B cell (primary cell): ENCODE data around the gene RPL37A. TPM values are rescaled to one million over a fixed set of nuclear protein-coding genes. Genes with fewer than 3 reads are reported as not detected.

Experiments used
- ATAC-seq: fragments of 200-7000 bp; cut with Tn5 transposase; one replicate; pipeline ENCODE4 v1.10.0; 2021; ENCODE audit warnings: low read depth, mild to moderate bottlenecking, moderate number of reproducible peaks, moderate library complexity
- CTCF ChIA-PET: fragments of 350-600 bp; sonication (Branson Sonifier 250); formaldehyde crosslinking; loops from one replicate; lab custom pipeline; 2021; ENCODE audit warnings: antibody characterized with exemption, inconsistent platforms; lab: Charles Lee
- POLR2A ChIA-PET: fragments of 350-600 bp; sonication (Branson Sonifier 250); formaldehyde crosslinking; loops from one replicate; lab custom pipeline; 2021; ENCODE audit warnings: antibody characterized with exemption; lab: Charles Lee
- DNase-seq: peaks from one replicate; pipeline ENCODE4 v3.0.0; 2013
- H2AFZ ChIP-seq: 2 replicates; pipeline ENCODE4 v1.6.1; 2012; ENCODE audit warnings: mild to moderate bottlenecking, low read depth, low read length; ENCODE audit not compliant: insufficient read depth, poor library complexity, severe bottlenecking
- H3K27ac ChIP-seq, 2 donors: 1 replicate in 1 of 2; 2 replicates in 1 of 2; pipeline ENCODE4 v1.5.1; 2012 to 2013; ENCODE audit warnings: low read length in 2 of 2, mild to moderate bottlenecking in 2 of 2, moderate library complexity in 1 of 2
- H3K27me3 ChIP-seq, 4 experiments: fragments of 200-600 bp in 1 of 4; sonication (generic) in 1 of 4; replicated peaks in 1 of 4; 1 replicate in 2 of 4; 2 replicates in 2 of 4; pipeline versions ENCODE4 v1.6.1 to v1.7.0; 2013 to 2016; ENCODE audit warnings: low read length in 3 of 4, mild to moderate bottlenecking in 2 of 4, mixed read lengths in 1 of 4, moderate library complexity in 1 of 4; ENCODE audit not compliant: insufficient read depth in 4 of 4, control insufficient read depth in 3 of 4; ENCODE audit errors: control extremely low read depth in 1 of 4
- H3K36me3 ChIP-seq, 2 experiments: replicated peaks in 1 of 2; 1 replicate in 1 of 2; 2 replicates in 1 of 2; pipeline versions ENCODE4 v1.6.1 to v1.7.1; 2013; ENCODE audit warnings: low read length in 1 of 2; ENCODE audit not compliant: insufficient read depth in 2 of 2, control insufficient read depth in 1 of 2; ENCODE audit errors: control extremely low read depth in 1 of 2, extremely low read depth in 1 of 2
- H3K4me1 ChIP-seq, 2 donors: fragments of 200-600 bp in 1 of 2; sonication (generic) in 1 of 2; 1 replicate in 1 of 2; 2 replicates in 1 of 2; pipeline versions ENCODE4 v1.5.1 to v1.6.1; 2013 to 2017; ENCODE audit warnings: low read length in 2 of 2; ENCODE audit not compliant: control insufficient read depth in 2 of 2, insufficient read depth in 2 of 2
- H3K4me2 ChIP-seq: replicated peaks from 2 replicates; pipeline ENCODE3; 2012; ENCODE audit warnings: mild to moderate bottlenecking, low read depth, low read length; ENCODE audit not compliant: poor library complexity, severe bottlenecking
- H3K4me3 ChIP-seq, 5 experiments: fragments of 200-600 bp in 1 of 5; sonication (generic) in 1 of 5; 1 replicate in 3 of 5; 2 replicates in 2 of 5; pipeline versions ENCODE4 v1.5.1 to v1.7.0; 2011 to 2016; ENCODE audit warnings: low read length in 4 of 5, mild to moderate bottlenecking in 4 of 5, low read depth in 2 of 5, control low read depth in 1 of 5, moderate library complexity in 1 of 5; ENCODE audit not compliant: insufficient read depth in 1 of 5; ENCODE audit errors: control extremely low read depth in 1 of 5, extremely low read depth in 1 of 5
- H3K79me2 ChIP-seq: fragments of 200-600 bp; sonication (generic); one replicate; pipeline ENCODE4 v1.6.0; 2016; ENCODE audit warnings: low read length; ENCODE audit not compliant: control insufficient read depth, insufficient read depth
- H3K9ac ChIP-seq: fragments of 200-600 bp; sonication (generic); 2 replicates; pipeline ENCODE4 v1.6.1; 2017; ENCODE audit warnings: mild to moderate bottlenecking, low read length, moderate library complexity
- H3K9me3 ChIP-seq, 3 donors: one replicate each; pipeline versions ENCODE4 v1.6.1 to v1.7.1; 2013; ENCODE audit warnings: low read length in 2 of 3; ENCODE audit not compliant: control insufficient read depth in 2 of 3, insufficient read depth in 1 of 3; ENCODE audit errors: control extremely low read depth in 1 of 3
- H4K20me1 ChIP-seq: 2 replicates; pipeline ENCODE4 v1.6.0; 2012; ENCODE audit warnings: mild to moderate bottlenecking, low read length; ENCODE audit not compliant: insufficient read depth, control insufficient read depth, poor library complexity, severe bottlenecking
- H3K27ac Mint-ChIP-seq: one replicate; pipeline ENCODE4 v1.8.0; 2021; ENCODE audit warnings: mixed read lengths
- H3K27me3 Mint-ChIP-seq: one replicate; pipeline ENCODE4 v1.8.0; 2021; ENCODE audit warnings: mixed read lengths
- H3K4me1 Mint-ChIP-seq: one replicate; pipeline ENCODE4 v1.8.0; 2021; ENCODE audit warnings: mixed read lengths
- H3K4me3 Mint-ChIP-seq: one replicate; pipeline ENCODE4 v1.8.0; 2021; ENCODE audit warnings: mixed read lengths
- H3K9me3 Mint-ChIP-seq: one replicate; pipeline ENCODE4 v1.8.0; 2022; ENCODE audit warnings: mixed read lengths; ENCODE audit not compliant: insufficient read depth
- CTCF ChIP-seq: fragments of 200-600 bp; IDR thresholded peaks from one replicate; pipeline ENCODE4 v1.8.0; 2022; ENCODE audit warnings: antibody characterized with exemption, mild to moderate bottlenecking
- EZH2 ChIP-seq: IDR thresholded peaks from 2 replicates; pipeline ENCODE4 v1.6.1; 2012; ENCODE audit warnings: borderline replicate concordance, low read depth, mild to moderate bottlenecking, moderate library complexity, low read length; ENCODE audit not compliant: insufficient read depth, poor library complexity, severe bottlenecking
- WGBS: methylation state at CpG from one replicate; pipeline ENCODE4 v1.1.5; 2013; ENCODE audit warnings: missing lambda C conversion rate; ENCODE audit not compliant: insufficient coverage; 5-methylcytosine and 5-hydroxymethylcytosine counted together
- intact Hi-C: fragments of 100-400 bp; cut with micrococcal nuclease; formaldehyde crosslinking; loops from one replicate; pipeline ENCODE4 v1.10.0; 2022
- polyA plus RNA-seq: library from polyadenylated mRNA; depleted of rRNA; stranded (reverse); fragments of >200 nt; gene quantifications from 2 replicates; pipeline ENCODE4 v1.2.3, GENCODE V29; 2012
- total RNA-seq, 2 donors: library from RNA; stranded (reverse); fragments of 120-200 nt in 1 of 2; gene quantifications; 1 replicate in 1 of 2; 2 replicates in 1 of 2; pipeline versions ENCODE4 v1.2.3 to v1.2.4, GENCODE V29; 2013 to 2022

RPL37A gene
- total and polyA plus RNA-seq, 2 donors (not counting 1 experiment from before 2014, with no cell fraction given), result 1,571 to 3,456 TPM

GRCh38 chr2:216450346-216450745, 48.3 kb upstream of the RPL37A start:
- peaks cover 5 to 94% of the 10 kb centered on the region in 2 experiments for H3K36me3 ChIP-seq
- H4K20me1 ChIP-seq, result no peaks in the 10 kb centered on the region
- H3K27me3 ChIP-seq, result no peaks in the 10 kb centered on the region
- H3K4me2 ChIP-seq, result no peak overlapping the region
- H3K27me3 Mint-ChIP-seq, result no peaks in the 10 kb centered on the region
- ATAC-seq (no peak), DNase-seq (no peak)
- POLR2A ChIA-PET, result no interaction called here
- no peak overlapping the region for H3K9ac ChIP-seq
- H3K4me3 ChIP-seq, result no peak overlapping the region
- H3K4me1 ChIP-seq, result no peaks in the 10 kb centered on the region
- no peak overlapping the region for H2AFZ ChIP-seq
- CTCF ChIA-PET, result no interaction called here
- no peak overlapping the region for H3K27ac ChIP-seq
- TF ChIP-seq EZH2 (no peak), CTCF (no peak)
- no peaks in the 10 kb centered on the region for H3K4me1 Mint-ChIP-seq
- no peak overlapping the region for H3K27ac Mint-ChIP-seq
- peaks cover 5% of the 10 kb centered on the region for H3K9me3 Mint-ChIP-seq
- intact Hi-C loops, result no loop called here
- H3K79me2 ChIP-seq, result no peaks in the 10 kb centered on the region
- peaks cover 0 to 2% (median 2%) of the 10 kb centered on the region in 3 donors for H3K9me3 ChIP-seq
- H3K4me3 Mint-ChIP-seq, result no peak overlapping the region

- Mint-ChIP-seq H3K27me3 (no peaks in the 10 kb centered on the region), H3K9me3 (peaks cover 5% of the 10 kb centered on the region), H3K4me3 (no peak overlapping the region), H3K4me1 (no peaks in the 10 kb centered on the region), H3K27ac (no peak overlapping the region)
- Histone ChIP-seq H3K27me3 (no peaks in the 10 kb centered on the region), H4K20me1 (no peaks in the 10 kb centered on the region), H3K4me1 (no peaks in the 10 kb centered on the region), H3K9me3 (peaks cover 0 to 2% (median 2%) of the 10 kb centered on the region in 3 donors), H2AFZ (no peak overlapping the region), H3K36me3 (peaks cover 5 to 93% of the 10 kb centered on the region in 2 experiments), H3K27ac (no peak overlapping the region), H3K79me2 (no peaks in the 10 kb centered on the region), H3K4me3 (no peak overlapping the region), H3K4me2 (no peak overlapping the region), H3K9ac (no peak overlapping the region)
- intact Hi-C loops, result no loop called here
- POLR2A ChIA-PET, result no interaction called here
- no peak for TF ChIP-seq CTCF
- no peak for TF ChIP-seq EZH2
- ATAC-seq (no peak), DNase-seq (no peak)
- CTCF ChIA-PET, result no interaction called here
- 97% methylated on average over 7 of the region's 7 CpGs for WGBS
Measured at GRCh38 chr2:216450784-216451183, 47.9 kb upstream of the RPL37A start.
